HG02885 (cell line): Measurements from ENCODE around the gene ARHGAP29.

Experiments
- ATAC-seq: cut with Tn5 transposase; IDR thresholded peaks from one replicate; pipeline ENCODE4 v1.9.1; 2021; ENCODE audit warnings: mild to moderate bottlenecking; ENCODE audit not compliant: unreplicated experiment, poor library complexity

The ARHGAP29 gene

DNA sequence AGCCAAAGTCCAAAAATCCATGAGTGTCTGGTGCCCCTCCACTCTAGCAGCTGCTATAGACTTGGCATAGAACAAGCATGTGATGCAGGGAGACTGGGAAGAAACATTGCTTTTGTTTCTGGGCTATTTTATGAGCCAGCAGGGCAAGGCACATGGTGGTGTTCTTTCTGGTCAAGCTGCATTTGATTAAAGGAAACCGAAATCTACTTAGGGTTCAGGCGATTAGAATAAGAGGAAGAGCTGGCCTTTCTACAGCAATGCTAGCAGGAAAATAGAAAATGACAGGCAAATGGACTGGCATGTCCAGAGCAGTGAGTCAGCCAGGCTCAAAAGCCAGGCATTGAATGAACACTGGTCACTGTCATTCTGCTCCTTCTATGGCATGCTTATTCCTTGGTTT, 28.5 kb upstream of the ARHGAP29 start:
- no peak for ATAC-seq

DNA sequence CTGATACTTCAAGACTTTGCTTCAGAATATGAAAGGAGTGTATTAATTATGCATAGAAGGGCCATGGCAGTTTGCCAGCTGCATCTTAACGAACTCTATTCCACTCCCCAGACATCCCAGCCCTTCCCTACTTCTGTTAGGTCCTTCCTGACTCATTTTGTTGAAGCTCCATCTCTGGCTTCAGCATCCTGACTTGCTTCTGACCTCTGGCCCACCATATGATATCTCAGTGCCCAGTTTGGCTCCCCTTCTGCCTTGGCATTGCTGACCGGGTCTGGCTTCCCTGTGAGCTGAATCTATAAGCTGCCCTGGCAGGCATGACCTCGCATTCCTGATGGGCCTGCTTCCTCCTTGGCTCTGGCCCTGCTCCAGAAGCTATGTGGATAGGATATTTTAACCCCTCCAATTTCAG, 27.6 kb upstream of the ARHGAP29 start:
- no peak for ATAC-seq

GRCh38 chr1:94260635-94261387, 23.4 kb upstream of the ARHGAP29 start:
- ATAC-seq: no peak

DNA sequence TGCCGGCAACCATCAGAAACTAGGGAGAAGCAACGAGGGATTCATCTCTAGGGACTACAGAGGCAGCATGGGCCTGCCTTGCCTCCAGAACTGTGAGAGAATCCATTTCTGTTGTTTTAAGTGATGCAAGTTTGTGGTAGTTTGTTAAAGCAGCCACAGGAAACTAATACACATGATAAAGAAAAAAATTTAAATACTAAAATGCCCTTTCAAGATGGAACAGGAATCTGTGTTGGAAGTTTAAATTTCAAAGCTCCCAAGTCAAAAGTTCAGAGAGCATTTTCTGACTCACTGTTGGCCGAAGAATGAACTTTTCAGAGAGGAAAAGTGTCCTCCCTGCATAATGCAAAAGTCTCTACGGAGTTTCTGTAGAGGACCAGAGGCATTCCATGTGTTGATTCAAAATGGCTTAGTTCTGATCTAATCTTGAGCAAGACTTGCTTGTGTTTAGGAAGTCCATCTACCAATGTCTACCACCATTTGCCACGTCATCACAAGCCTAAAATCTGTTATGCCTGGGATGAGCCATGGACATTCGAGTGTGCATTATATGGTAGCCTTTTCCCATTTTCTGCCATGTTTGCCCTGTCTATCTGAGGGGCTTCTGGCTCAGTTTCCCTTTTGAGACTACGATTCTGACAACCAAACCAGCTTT, 22.4 kb upstream of the ARHGAP29 start:
- ATAC-seq: no peak

DNA sequence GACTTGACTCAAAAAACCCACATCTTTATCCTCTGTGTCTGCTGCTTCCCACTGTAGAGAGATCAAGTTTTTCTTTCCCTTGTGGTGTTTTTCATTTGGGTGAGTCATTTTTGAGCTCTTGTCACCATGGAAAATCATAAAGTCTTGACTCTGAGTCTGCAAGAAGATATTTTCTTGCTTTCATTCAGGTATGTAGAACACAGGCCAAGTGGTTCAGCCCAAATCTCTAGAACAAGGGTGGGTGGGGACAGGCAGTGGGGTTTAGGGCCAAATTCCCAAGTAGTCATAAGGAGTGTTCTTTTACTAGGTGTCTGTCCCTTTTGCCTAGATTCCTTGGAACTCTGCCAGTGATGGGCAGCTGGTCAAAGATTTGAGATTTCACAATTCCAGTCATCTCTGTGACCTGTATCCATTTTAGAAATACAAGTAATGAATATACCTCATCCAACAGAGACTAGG, 21.5 kb upstream of the ARHGAP29 start:
- no peak for ATAC-seq

- no peak for ATAC-seq
Measured at GRCh38 chr1:94257444-94257843, 20.1 kb upstream of the ARHGAP29 start.

DNA sequence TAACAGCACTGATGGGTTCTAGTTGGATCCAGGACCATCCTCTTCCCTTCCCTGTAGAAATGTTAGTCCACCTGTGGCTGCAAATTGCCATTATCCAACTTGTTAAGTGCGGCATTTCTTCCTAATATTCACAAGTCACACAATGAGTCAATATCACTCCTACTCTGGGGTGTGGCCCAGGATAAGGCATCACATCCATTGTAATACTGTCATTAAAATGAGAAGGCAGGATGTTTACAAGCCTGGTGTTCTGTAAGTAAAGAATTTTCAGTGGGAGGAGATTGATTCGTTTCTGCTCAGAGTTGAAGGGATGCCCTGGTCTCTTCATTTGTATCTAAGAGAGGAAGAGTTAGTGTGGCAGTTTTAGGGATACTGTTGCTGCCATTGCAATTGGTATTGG, 18.1 kb upstream of the ARHGAP29 start:
- no peak for ATAC-seq

DNA sequence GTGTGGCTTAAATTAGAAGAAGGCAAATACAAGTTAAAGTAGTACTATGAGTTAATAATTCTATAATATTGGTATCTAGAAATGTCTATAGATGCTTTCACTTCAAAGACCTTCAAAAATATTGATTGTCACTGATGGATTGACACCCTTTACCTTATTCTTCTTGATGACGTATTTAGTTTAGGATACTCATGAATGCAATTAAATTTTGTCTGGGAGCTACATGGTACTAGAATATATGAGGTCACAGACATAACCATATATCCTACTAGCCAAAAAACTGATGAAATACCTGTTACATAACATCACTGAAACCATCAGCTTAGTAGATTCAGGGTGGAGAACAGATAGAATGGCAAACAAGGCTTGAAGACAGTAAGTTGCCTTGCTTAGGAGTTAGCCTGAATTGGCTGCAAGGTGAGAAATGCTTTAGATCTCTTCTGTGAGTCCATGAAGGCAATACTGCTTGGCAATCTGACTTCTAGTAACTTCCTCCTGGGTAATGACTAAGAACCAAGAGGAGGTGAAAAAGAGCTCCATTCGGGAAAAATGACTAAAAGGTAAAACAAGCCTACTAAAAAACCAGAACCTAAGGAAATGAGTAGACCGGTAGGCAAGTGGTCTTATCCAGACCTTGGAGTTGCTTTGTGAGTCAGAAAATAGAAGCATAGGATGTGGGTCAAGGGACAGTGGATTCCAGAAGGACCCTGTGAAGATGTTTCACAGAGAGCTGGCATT, 16.9 kb upstream of the ARHGAP29 start:
- no peak for ATAC-seq

DNA sequence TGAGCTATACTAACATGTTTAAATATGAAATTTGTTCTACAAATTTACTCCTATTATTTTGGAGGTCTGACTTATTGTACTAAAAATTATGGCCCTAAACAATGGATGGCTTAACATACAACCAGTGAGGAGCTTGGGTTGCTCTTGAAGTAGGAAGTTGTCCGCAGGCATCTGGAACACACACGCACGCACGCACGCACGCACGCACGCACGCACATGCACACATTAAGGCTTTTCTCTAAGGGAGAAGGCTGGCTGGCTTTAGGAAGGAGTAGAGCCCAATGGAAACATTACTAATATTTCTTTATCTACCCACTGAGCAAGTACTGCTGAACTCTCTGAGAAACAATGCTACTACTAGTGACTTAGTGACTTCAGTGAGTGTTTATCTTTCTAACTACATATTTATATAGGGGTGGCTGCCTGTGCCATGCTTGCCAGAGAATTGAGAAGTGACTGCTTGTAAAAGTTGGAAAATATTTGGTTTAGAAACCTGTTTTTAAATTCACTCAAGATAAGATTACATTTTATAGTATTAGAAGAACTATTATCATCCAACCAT, 16.2 kb upstream of the ARHGAP29 start:
- no peak for ATAC-seq

GRCh38 chr1:94250341-94250740, 13.0 kb upstream of the ARHGAP29 start:
- no peak for ATAC-seq

- no peak for ATAC-seq
Measured at GRCh38 chr1:94248956-94249688, 11.7 kb upstream of the ARHGAP29 start.

DNA sequence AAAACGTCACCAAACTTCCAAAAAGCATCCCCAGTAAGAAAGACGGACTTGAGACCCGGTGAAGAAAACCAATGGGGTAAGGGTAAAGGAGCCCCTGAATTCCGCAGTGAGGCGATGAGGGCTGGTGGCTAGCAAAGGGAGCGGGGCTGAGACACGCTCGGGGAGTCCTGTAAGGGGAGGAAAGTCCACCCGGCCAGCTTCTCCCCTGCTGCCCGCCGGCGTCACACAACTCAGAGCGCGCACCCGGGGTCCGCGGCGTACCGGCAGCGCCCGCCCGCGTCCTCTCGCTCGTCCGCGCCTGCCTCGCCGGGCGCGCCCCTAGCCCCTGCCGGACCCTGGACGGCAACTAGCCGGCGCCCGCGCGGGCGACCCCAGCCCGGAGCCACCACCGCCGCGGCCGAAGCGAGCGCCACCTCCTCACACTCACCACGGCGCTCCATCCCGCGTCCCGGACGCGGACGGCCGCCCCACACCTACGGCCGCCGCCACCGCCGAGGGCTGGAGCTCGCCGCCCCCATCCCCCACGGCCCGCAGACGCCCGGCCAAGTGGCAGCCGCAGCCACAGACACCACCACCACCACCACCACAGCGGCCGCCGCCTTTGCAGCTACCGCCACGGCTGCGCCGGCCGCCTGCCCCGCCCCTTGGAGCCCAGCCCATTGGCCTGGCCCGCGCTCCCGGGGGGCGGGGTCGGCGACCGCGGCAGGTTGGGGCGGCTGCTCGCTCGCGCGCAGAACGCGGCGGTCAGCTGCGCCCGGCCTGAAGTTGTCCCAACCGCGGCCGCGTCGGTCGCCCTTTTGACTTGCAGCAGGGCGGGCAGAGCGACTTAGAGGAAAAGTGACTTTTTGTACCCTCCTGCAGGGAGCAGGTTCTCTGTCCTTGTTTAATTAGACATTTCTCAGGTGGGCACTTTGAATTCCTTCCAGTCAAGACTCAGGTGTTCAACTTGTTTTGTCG, 10.0 kb upstream of the ARHGAP29 start:
- peak; percentile 84 for ATAC-seq

GRCh38 chr1:94246692-94247137, 9.3 kb upstream of the ARHGAP29 start:
- ATAC-seq: no peak

GRCh38 chr1:94245747-94246438, 8.5 kb upstream of the ARHGAP29 start:
- ATAC-seq: no peak

DNA sequence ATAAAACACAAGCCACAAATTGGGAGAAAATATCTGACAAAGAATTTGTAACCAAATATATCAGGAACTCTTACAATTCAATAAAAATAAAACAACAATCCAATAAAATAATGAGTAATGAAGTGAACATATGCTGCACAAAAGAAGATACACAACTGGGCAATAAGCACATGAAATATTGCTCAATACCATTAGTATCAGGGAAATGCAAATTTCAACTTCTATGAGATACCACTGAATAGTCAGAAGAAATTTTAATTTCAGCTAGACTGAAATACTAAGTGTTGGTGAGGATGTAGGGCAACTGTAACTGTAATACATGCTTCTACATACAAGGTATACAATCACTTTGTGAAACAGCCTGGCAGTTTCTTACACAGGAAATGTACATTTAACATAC, 7.4 kb upstream of the ARHGAP29 start:
- no peak for ATAC-seq

DNA sequence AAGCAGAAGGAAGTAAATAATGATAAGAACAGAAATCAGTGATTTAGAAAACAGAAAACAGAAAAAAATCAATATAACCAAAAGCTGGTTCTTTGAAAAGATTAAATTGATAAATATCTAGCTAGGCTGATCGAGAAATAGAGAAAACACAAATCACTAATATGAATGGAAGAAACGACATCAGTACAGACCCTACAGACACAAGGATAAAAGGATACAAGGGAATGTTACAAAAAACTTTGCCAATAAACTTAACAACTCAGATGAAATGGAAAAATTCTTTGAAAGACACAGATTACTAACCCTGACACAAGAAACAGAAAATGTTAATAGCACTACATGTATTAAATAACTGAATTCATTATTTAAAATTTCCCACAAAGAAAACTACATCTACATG, 6.3 kb upstream of the ARHGAP29 start:
- ATAC-seq: no peak

DNA sequence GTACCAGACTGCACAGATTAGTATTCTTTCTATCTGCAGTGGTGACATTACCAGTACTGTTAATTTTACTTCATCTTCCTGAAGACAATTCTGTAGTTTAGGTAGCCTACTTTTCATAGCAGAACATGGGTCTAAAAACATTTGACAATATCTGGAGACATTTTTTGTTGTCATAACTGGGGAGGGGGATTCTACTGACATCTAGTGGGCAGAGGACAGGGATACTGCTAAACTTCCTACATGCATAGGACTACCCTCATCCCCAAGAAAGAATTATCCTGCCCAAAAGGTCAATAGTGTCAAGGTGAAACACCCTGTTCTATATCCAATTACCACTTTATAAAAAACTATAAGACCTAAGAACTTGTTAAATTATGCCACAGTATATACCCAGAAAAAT, 3.4 kb upstream of the ARHGAP29 start:
- no peak for ATAC-seq

GRCh38 chr1:94239796-94240195, 2.4 kb upstream of the ARHGAP29 start:
- ATAC-seq: no peak

DNA sequence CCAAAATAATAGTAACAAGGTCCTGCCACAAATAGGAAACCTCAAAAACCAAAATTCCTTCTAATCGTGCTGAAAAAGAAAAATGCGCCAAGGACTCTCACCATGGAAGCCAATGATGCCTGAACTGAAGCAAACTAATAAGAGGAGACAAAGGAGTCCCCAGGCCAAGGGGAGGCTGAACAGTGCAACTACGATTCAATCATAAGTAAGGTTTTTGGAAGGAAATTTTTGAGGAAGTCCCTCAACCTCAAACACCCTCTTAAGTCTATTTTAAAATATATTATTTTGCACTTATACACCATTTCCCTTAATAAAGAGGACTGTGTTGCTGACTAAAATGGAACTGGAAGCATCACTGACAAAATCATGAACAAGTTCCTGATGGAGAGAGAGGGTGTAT, 1.7 kb upstream of the ARHGAP29 start:
- ATAC-seq: no peak
